Measurements from ENCODE around the gene ANGPT4.
A peak's percentile ranks its signal among the peaks of the same experiment; 100 is the strongest.
"Not testable (repeated sequence)": the region's sequence is repeated elsewhere in the genome, so short reads cannot be mapped to it uniquely, and the experiment has no call there.

Gene ANGPT4

DNA sequence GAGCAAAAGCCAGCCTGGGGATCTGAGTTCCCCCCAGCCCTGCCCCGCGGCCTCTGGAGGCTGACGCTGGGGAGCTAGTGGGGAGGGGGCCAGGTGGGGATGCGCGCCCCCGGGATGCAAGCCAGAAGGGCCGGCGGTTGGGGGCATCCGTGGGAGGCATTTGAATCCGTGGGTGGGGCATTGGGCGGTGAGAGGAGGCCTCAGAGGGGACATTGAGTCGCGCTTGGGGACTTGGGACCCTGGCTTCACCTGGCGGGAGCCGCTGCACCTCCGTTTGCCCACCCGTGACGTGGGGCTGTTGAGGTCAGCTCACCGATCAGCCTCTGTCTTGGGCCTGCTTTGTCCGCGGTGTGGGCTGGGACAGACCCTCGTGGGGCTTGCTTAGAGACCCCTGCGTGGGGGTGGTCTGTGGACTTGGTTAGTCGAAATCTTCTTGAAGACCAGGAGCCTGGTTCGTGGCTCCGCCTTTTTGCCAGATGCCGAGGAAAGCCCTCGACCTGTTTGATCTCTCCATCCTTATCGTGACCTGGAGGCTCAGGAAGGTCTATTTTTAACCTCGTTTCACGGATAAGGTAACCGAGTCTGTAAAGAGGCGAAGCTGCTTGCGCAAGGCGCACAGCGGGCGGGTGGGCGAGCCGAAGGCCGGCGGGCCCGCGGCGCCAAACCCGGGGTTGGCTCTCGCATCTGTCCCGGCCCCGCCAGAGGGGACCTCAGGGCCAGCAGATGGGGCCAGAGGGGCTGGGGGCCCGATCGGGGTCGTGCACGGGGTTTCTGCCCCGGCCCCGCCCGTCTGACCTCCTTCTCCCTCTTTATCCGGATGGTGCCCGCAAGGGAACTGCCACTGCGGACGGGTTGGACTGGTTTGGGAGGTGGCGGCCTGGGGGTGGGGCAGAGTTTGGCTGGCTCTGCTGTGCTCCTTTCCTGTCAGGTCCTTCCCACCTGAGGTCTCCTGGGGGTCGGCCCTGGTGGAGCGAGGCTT is 74.3 kb downstream of the ANGPT4 start:
- no peak for DNase-seq

GRCh38 chr20:840858-841567 is 75.1 kb downstream of the ANGPT4 start:
- DNase-seq, result no peak

- DNase-seq, result no peak
Measured at GRCh38 chr20:840503-840857, 75.7 kb downstream of the ANGPT4 start.

DNA sequence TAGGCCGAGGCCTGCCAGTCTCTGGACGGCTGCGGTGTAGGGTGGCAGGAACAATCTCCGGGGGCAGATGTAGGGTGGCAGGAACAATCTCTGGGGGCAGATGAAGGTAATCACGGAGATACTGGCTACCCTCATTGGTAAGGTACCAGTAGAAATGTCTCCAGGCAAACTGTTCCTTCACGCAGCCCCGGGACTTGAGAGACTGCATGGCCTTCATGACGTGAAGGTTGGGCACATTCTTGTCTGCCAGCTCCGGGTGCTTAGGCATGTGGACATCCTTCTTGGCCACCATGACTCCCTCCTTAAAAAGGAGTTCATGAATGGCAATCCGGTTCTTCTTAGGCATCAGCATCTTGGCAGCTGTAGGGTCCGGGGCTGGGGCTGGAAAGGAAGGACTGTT is 76.5 kb downstream of the ANGPT4 start:
- DNase-seq, result no peak

- DNase-seq, result no peak
Measured at GRCh38 chr20:839015-839414, 77.1 kb downstream of the ANGPT4 start.

DNA sequence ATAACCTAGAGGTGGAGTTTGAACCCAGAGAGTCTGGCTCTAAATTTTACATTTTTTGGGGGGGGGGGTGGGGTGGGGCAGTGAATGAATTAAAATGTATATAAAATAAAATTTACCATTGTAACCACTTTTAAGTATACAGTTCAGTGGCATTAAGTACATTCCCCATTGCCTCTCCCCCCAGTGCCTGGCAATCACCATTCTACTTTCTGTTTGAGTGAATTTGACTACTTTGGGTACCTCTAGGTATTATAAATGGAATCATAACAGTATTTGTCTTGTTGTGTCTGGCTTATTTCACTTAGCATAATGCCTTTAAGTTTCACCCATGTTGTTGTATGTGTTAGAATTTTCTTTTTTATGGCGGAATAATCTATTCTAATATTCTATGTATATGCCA is 79.9 kb downstream of the ANGPT4 start:
- DNase-seq, result peak; percentile 61

- no peak for DNase-seq
Measured at GRCh38 chr20:835608-836045, 80.5 kb downstream of the ANGPT4 start.

DNA sequence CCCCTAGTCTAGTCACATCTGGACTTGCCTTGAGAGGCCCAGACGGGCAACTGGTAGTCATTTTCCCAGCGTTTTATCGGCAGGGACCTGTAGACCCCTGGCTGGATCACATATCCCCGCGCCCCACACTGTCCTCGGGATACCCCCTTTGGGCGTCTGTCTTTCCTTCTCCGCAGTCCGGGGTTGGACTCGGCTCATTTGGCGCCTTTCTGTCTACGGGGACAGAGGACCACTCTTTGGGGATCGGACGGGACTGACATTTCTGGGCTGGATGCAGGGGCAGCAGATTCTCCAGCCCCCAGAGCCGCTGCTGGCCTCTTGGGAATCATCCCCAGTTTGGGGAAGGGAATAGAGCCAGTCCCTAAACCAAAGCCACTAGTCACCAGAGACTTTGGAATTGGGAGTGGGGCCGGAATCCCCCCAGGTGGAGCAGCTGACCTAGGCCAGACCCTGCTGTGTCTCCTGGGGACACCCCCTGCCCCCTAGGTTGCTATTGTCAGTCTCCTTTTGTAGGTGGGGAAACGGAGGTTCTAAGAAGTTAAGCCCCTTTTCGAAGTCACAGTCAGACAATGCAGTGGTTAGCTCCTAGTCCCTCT is 81.9 kb downstream of the ANGPT4 start:
- no peak for DNase-seq

GRCh38 chr20:833450-834150 is 82.5 kb downstream of the ANGPT4 start, which contains the start of gene FAM110A:
Gene FAM110A (plus strand): TSS chr20:833715. CDS start chr20:844805, 11,090 bp downstream.
- peak; percentile 95 for DNase-seq

- no peak for DNase-seq
Measured at GRCh38 chr20:833121-833449, 83.0 kb downstream of the ANGPT4 start.

DNA sequence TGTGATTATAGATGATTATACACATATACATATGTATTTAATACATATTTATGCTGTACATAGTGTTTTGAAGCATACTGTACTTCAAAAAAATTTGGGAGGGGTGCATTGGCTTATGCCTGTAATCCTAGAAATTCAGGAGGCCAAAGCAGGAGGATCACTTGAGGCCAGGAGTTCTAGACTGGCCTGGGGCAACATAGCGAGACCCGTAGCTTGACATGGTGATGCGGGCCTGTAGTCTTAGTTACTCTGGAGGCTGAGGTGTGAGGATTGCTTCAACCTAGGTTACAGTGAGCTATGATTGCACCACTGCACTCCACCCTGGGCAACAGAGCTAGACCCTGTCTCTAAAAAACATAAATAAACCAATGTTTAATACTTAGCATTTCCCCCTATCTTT is 84.2 kb downstream of the ANGPT4 start:
- DNase-seq, result no peak

DNA sequence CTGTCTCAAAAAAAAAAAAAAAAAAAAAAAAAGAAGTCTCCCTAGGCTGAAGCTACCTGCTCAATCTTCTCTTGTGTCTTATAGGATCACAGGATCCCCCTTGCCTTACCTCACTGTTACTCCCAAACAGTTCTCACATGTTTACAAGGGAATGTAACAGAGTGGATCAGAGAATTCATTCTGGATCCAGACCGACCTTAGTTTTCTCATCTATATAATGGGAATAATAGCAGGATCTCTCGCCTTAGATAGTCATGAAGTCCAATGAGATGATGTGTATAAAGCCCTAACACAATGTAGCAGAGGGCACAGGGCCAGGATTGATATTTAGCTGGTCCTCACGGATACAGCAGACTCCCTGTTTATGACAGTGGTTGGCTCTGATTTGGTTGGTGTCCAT is 84.9 kb downstream of the ANGPT4 start:
- DNase-seq, result no peak

- DNase-seq, result no peak
Measured at GRCh38 chr20:830011-830521, 86.1 kb downstream of the ANGPT4 start.

GRCh38 chr20:829551-829950 is 86.6 kb downstream of the ANGPT4 start:
- no peak for DNase-seq

- DNase-seq, result peak; percentile 49
Measured at GRCh38 chr20:828987-829386, 87.1 kb downstream of the ANGPT4 start.

DNA sequence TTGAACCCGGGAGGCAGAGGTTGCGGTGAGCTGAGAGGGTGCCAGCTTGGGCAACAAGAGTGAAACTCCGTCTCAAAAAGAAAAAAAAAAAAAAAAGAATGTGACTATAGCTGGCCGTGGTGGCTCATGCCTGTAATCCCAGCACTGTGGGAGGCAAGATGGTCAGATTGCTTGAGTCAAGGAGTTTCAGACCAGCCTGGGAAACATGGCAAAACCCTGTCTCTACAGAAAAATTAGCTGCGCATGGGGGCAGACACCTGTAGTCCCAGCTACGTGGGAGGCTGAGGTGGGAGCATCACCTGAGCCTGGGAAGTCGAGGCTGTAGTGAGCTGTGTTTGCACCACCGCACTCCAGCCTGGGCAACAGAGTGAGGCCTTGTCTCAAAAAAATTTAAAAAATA is 88.2 kb downstream of the ANGPT4 start:
- not testable (repeated sequence) for DNase-seq

DNA sequence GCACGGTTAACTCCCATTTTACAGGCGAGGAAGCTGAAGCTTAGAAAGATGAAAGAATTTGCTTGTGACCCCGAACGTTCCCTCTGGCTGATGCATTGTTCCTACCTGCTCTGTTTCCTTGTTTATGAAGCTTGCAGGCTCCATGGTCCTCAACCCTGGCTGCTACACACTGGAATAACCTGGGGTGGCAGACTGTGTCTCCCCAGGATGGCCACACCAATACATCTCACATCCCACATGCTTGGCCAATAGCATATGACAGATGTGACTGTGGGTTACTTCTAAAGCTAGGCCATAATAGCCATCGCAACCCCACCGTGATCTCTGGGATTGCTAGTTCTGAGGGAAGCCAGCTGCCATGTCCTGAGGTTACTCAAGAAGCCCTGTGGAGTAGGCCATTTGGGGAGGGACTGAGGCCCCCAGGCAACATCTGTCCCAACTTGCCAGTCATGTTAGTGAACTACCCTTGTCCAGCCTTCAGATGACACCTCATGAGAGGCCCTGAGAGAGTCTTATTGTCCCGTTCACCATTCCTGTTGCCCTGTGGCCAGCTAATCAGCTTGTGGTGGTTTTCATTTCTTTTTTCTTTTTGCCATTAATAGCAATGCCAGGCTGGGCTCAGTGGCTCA is 89.3 kb downstream of the ANGPT4 start:
- DNase-seq, result no peak

GRCh38 chr20:825710-826421 is 90.3 kb downstream of the ANGPT4 start:
- DNase-seq, result no peak

DNA sequence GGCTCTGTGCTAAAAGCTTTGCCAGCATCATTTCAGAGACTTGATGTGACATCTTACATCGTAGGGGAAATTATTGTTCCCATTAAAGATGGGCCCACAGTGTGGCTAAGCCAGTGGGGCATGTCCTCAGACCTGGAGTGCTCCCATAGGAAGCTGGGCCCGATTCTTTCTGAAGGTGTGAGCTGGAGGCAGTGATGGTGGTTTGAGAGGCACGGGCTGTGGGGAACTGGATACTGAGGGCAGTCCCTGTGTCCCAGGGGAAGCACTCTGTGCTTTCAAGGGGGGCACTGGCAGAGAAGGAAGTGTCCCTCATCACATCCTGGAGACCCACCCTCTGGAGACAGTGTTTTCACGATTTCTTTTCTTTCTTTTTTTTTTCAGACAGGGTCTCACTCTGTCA is 91.2 kb downstream of the ANGPT4 start:
- DNase-seq, result no peak

- no peak for DNase-seq
Measured at GRCh38 chr20:824490-824889, 91.6 kb downstream of the ANGPT4 start.

DNA sequence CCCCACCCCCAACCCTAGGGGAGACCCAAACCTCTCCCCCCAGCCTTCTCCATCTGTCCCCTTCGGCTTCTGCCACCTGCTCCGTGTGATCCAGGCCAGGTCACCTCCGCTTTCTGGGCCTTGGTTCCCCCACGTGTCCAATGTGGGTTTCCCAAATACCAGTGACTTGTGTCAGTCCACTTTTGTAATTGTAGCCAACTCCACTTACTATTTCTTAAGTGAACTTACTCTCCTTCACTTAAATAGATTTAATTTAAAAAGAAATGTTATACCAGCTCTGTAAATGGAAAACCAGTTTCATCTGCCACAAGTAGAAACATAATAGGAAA is 92.6 kb downstream of the ANGPT4 start:
- no peak for DNase-seq
